HepG2 (cell line): ENCODE measurements around the gene DCTN1.

ENCODE experiments used
- ZFP1 ChIP-seq: IDR thresholded peaks from 2 replicates; pipeline ENCODE4 v1.6.1; 2016
- ZFYVE20 ChIP-seq: sonication (generic); formaldehyde crosslinking; IDR thresholded peaks from 2 replicates; pipeline ENCODE4 v1.8.0; 2023; ENCODE audit warnings: low read depth, mild to moderate bottlenecking, moderate library complexity, missing genetic modification reagents, borderline replicate concordance
- TF ChIP-seq, protein P1 (sequence below): sonication (generic); formaldehyde crosslinking; IDR thresholded peaks from 2 replicates; pipeline ENCODE4 v1.5.0; 2020; ENCODE audit warnings: mild to moderate bottlenecking, missing genetic modification reagents, moderate library complexity
- TF ChIP-seq, protein P2 (sequence below): sonication (generic); formaldehyde crosslinking; IDR thresholded peaks from 2 replicates; pipeline ENCODE4 v1.4.0; 2020; ENCODE audit warnings: mild to moderate bottlenecking, missing genetic modification reagents

- TF ChIP-seq, protein P1, sequence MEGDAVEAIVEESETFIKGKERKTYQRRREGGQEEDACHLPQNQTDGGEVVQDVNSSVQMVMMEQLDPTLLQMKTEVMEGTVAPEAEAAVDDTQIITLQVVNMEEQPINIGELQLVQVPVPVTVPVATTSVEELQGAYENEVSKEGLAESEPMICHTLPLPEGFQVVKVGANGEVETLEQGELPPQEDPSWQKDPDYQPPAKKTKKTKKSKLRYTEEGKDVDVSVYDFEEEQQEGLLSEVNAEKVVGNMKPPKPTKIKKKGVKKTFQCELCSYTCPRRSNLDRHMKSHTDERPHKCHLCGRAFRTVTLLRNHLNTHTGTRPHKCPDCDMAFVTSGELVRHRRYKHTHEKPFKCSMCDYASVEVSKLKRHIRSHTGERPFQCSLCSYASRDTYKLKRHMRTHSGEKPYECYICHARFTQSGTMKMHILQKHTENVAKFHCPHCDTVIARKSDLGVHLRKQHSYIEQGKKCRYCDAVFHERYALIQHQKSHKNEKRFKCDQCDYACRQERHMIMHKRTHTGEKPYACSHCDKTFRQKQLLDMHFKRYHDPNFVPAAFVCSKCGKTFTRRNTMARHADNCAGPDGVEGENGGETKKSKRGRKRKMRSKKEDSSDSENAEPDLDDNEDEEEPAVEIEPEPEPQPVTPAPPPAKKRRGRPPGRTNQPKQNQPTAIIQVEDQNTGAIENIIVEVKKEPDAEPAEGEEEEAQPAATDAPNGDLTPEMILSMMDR (CRISPR knock-in tag) = no peak
- TF ChIP-seq, protein P2, sequence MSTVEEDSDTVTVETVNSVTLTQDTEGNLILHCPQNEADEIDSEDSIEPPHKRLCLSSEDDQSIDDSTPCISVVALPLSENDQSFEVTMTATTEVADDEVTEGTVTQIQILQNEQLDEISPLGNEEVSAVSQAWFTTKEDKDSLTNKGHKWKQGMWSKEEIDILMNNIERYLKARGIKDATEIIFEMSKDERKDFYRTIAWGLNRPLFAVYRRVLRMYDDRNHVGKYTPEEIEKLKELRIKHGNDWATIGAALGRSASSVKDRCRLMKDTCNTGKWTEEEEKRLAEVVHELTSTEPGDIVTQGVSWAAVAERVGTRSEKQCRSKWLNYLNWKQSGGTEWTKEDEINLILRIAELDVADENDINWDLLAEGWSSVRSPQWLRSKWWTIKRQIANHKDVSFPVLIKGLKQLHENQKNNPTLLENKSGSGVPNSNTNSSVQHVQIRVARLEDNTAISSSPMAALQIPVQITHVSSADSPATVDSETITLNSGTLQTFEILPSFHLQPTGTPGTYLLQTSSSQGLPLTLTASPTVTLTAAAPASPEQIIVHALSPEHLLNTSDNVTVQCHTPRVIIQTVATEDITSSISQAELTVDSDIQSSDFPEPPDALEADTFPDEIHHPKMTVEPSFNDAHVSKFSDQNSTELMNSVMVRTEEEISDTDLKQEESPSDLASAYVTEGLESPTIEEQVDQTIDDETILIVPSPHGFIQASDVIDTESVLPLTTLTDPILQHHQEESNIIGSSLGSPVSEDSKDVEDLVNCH (CRISPR knock-in tag) = no peak
- no peak for TF ChIP-seq ZFP1 (CRISPR knock-in tag)
- no peak for TF ChIP-seq ZFYVE20 (CRISPR knock-in tag)
These were observed 1.6 kb upstream of the DCTN1 start for GRCh38 chr2:74381751-74382150.
